SK-N-SH treated with all-trans-retinoic acid at 6 μM for 48 hours (cell line): ENCODE results near the gene GFM2.

ENCODE experiments used
- CSDC2 ChIP-seq: fragments of 250-450 bp; sonication (Bioruptor Pico); IDR thresholded peaks from 2 replicates; pipeline ENCODE4 v1.5.0; 2020; ENCODE audit warnings: mild to moderate bottlenecking, moderate library complexity
- ESRRG ChIP-seq: fragments of 250-450 bp; sonication (Bioruptor Pico); IDR thresholded peaks from 2 replicates; pipeline ENCODE4 v1.6.1; 2021; ENCODE audit warnings: mild to moderate bottlenecking
- GLIS3 ChIP-seq: fragments of 250-450 bp; sonication (Bioruptor Pico); IDR thresholded peaks from 2 replicates; pipeline ENCODE4 v1.5.0; 2020; ENCODE audit warnings: mild to moderate bottlenecking, moderate library complexity
- OSR1 ChIP-seq: fragments of 250-450 bp; sonication (Bioruptor Pico); IDR thresholded peaks from 2 replicates; pipeline ENCODE4 v1.8.0; 2022; ENCODE audit warnings: moderate library complexity, mild to moderate bottlenecking, inconsistent platforms
- TCF4 ChIP-seq: fragments of 250-450 bp; sonication (Bioruptor Pico); IDR thresholded peaks from 2 replicates; pipeline ENCODE4 v1.8.0; 2021; ENCODE audit warnings: mild to moderate bottlenecking, moderate library complexity, borderline replicate concordance
- TOX ChIP-seq: fragments of 250-450 bp; sonication (Bioruptor Pico); IDR thresholded peaks from 2 replicates; pipeline ENCODE4 v1.8.0; 2021; ENCODE audit warnings: mild to moderate bottlenecking, moderate library complexity, borderline replicate concordance
- ZFP30 ChIP-seq: fragments of 450-650 bp; formaldehyde crosslinking; IDR thresholded peaks from 2 replicates; pipeline ENCODE4 v1.5.0; 2022; ENCODE audit warnings: mild to moderate bottlenecking, moderate library complexity
- ZNF565 ChIP-seq: fragments of 450-650 bp; formaldehyde crosslinking; conservative IDR thresholded peaks from 2 replicates; pipeline ENCODE4 v1.5.0; 2020; ENCODE audit warnings: low read depth, mild to moderate bottlenecking, moderate library complexity
- ZNF70 ChIP-seq: fragments of 450-650 bp; formaldehyde crosslinking; IDR thresholded peaks from 2 replicates; pipeline ENCODE4 v1.5.0; 2020; ENCODE audit warnings: mild to moderate bottlenecking, moderate library complexity
- TF ChIP-seq, protein P1 (sequence below): fragments of 250-450 bp; sonication (Bioruptor Pico); IDR thresholded peaks from 2 replicates; pipeline ENCODE4 v1.8.0; 2020; ENCODE audit warnings: mild to moderate bottlenecking, moderate library complexity, borderline replicate concordance
- TF ChIP-seq, protein P2 (sequence below): fragments of 250-450 bp; sonication (Bioruptor Pico); IDR thresholded peaks from 2 replicates; pipeline ENCODE4 v1.5.1; 2020; ENCODE audit warnings: low read depth, mild to moderate bottlenecking, moderate library complexity
- TF ChIP-seq, protein P3 (sequence below): fragments of 250-450 bp; sonication (Bioruptor Pico); IDR thresholded peaks from 2 replicates; pipeline ENCODE4 v1.5.1; 2021; ENCODE audit warnings: mild to moderate bottlenecking, moderate library complexity

DNA sequence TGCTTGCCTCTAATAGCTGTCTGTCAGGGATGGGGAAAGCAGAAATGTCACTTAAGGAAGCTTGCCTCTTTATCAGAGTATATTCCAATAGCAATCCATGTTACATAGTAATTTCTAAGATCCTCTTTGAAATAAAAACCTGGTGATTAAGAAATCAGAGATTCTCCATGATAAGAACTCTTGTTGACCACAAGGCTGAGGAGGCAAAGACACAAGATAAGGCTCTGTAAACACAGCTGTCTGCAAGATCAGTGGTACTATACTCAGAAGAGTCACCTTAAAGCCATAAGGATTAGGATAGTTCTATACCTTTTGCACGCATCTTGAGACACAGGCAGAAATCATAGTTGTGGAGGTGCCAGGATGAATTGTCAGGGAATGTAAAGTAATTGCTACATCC lies 41.6 kb downstream of the GFM2 start:
- no peak for TF ChIP-seq OSR1 (CRISPR knock-in tag)
- TF ChIP-seq GLIS3: no peak
- no peak for TF ChIP-seq ZNF70
- TF ChIP-seq, protein P1, sequence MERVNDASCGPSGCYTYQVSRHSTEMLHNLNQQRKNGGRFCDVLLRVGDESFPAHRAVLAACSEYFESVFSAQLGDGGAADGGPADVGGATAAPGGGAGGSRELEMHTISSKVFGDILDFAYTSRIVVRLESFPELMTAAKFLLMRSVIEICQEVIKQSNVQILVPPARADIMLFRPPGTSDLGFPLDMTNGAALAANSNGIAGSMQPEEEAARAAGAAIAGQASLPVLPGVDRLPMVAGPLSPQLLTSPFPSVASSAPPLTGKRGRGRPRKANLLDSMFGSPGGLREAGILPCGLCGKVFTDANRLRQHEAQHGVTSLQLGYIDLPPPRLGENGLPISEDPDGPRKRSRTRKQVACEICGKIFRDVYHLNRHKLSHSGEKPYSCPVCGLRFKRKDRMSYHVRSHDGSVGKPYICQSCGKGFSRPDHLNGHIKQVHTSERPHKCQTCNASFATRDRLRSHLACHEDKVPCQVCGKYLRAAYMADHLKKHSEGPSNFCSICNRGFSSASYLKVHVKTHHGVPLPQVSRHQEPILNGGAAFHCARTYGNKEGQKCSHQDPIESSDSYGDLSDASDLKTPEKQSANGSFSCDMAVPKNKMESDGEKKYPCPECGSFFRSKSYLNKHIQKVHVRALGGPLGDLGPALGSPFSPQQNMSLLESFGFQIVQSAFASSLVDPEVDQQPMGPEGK (CRISPR knock-in tag): no peak
- TF ChIP-seq, protein P2, sequence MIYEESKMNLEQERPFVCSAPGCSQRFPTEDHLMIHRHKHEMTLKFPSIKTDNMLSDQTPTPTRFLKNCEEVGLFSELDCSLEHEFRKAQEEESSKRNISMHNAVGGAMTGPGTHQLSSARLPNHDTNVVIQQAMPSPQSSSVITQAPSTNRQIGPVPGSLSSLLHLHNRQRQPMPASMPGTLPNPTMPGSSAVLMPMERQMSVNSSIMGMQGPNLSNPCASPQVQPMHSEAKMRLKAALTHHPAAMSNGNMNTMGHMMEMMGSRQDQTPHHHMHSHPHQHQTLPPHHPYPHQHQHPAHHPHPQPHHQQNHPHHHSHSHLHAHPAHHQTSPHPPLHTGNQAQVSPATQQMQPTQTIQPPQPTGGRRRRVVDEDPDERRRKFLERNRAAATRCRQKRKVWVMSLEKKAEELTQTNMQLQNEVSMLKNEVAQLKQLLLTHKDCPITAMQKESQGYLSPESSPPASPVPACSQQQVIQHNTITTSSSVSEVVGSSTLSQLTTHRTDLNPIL: no peak
- TF ChIP-seq ZNF565: no peak
- TF ChIP-seq CSDC2 (CRISPR knock-in tag): no peak
- TF ChIP-seq TOX: no peak
- TF ChIP-seq ESRRG (CRISPR knock-in tag): no peak
- TF ChIP-seq, protein P3, sequence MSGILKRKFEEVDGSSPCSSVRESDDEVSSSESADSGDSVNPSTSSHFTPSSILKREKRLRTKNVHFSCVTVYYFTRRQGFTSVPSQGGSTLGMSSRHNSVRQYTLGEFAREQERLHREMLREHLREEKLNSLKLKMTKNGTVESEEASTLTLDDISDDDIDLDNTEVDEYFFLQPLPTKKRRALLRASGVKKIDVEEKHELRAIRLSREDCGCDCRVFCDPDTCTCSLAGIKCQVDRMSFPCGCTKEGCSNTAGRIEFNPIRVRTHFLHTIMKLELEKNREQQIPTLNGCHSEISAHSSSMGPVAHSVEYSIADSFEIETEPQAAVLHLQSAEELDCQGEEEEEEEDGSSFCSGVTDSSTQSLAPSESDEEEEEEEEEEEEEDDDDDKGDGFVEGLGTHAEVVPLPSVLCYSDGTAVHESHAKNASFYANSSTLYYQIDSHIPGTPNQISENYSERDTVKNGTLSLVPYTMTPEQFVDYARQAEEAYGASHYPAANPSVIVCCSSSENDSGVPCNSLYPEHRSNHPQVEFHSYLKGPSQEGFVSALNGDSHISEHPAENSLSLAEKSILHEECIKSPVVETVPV (CRISPR knock-in tag): no peak
- TF ChIP-seq TCF4 (CRISPR knock-in tag): no peak
- TF ChIP-seq ZFP30 (CRISPR knock-in tag): no peak
